Gastroesophageal sphincter (tissue), 4 donors: ENCODE measurements around the gene CCDC93. TPM values are rescaled to one million over a fixed set of nuclear protein-coding genes. Genes with fewer than 3 reads are reported as not detected.

Source experiments
- ATAC-seq: fragments of 150-250 bp; one replicate; pipeline ENCODE4 v1.9.1; 2016; ENCODE audit warnings: mild to moderate bottlenecking, moderate library complexity
- H3K27ac ChIP-seq, 4 donors: fragments of 200-600 bp; sonication (generic) in 3 of 4; 1 replicate in 3 of 4; 2 replicates in 1 of 4; pipeline ENCODE4 v1.5.1; 2016 to 2019
- H3K27me3 ChIP-seq: fragments of 200-600 bp; sonication (generic); one replicate; pipeline ENCODE4 v1.5.1; 2019
- H3K36me3 ChIP-seq, 2 donors: fragments of 200-600 bp; sonication (generic); one replicate each; pipeline ENCODE4 v1.5.1; 2019; ENCODE audit warnings: control low read depth in 1 of 2
- H3K4me1 ChIP-seq, 3 donors: fragments of 200-600 bp; sonication (generic); 1 replicate in 2 of 3; 2 replicates in 1 of 3; pipeline ENCODE4 v1.5.1; 2016 to 2019; ENCODE audit warnings: control low read depth in 2 of 3
- H3K4me3 ChIP-seq, 2 donors: fragments of 200-600 bp; sonication (generic); one replicate each; pipeline ENCODE4 v1.5.1; 2019; ENCODE audit warnings: mild to moderate bottlenecking in 1 of 2, moderate library complexity in 1 of 2
- H3K9me3 ChIP-seq, 3 donors: fragments of 200-600 bp; sonication (generic); one replicate each; pipeline ENCODE4 v1.5.1; 2017 to 2019; ENCODE audit warnings: control low read depth in 2 of 3
- CTCF ChIP-seq, 4 experiments: fragments of 200-600 bp in 2 of 4; fragments of 450-650 bp in 2 of 4; sonication (generic) in 1 of 4; IDR thresholded peaks; one replicate each; pipeline ENCODE4 v1.5.1; 2017 to 2019; ENCODE audit warnings: antibody characterized with exemption in 4 of 4, mild to moderate bottlenecking in 2 of 4, moderate library complexity in 2 of 4
- EP300 ChIP-seq: sonication (generic); formaldehyde crosslinking; IDR thresholded peaks from one replicate; pipeline ENCODE4 v1.6.1; 2017; ENCODE audit warnings: antibody characterized with exemption, mild to moderate bottlenecking
- POLR2A ChIP-seq, 2 donors: fragments of 450-650 bp; IDR thresholded peaks; one replicate each; pipeline ENCODE4 v1.6.1; 2017; ENCODE audit warnings: antibody characterized with exemption in 2 of 2, mild to moderate bottlenecking in 2 of 2, moderate library complexity in 1 of 2
- POLR2AphosphoS5 ChIP-seq: sonication (generic); formaldehyde crosslinking; IDR thresholded peaks from one replicate; pipeline ENCODE4 v1.6.1; 2017; ENCODE audit warnings: antibody characterized with exemption
- WGBS, 2 donors: methylation state at CpG; one replicate each; pipeline ENCODE4 v1.1.5; 2018; ENCODE audit warnings: low coverage in 1 of 2; 5-methylcytosine and 5-hydroxymethylcytosine counted together
- total RNA-seq, 4 donors: library from RNA; depleted of rRNA; stranded (reverse); fragments of >200 nt; gene quantifications; one replicate each; pipeline ENCODE4 v1.1.0, GENCODE V29; 2016

CCDC93 gene
- total RNA-seq, 4 donors from 2014 or later = 13.2 to 18.8 (median 16.1) TPM

- TF ChIP-seq POLR2AphosphoS5 (no peak), CTCF (IDR thresholded peaks at IDR 0.05) (no peak), EP300 (no peak), POLR2A (IDR thresholded peaks at IDR 0.05) (no peak)
- WGBS, 2 donors = 56% methylated on average over 3 of the region's 3 CpGs; no CpG with 5 or more reads in 1 of the 2 donors
- H3K36me3 ChIP-seq = peaks cover 7 to 100% of the 10 kb centered on the region in 2 donors
- H3K27ac ChIP-seq = no peak overlapping the region
- peaks cover 0 to 3% (median 0%) of the 10 kb centered on the region in 3 donors for H3K4me1 ChIP-seq
- no peaks in the 10 kb centered on the region for H3K27me3 ChIP-seq
- H3K9me3 ChIP-seq = no peaks in the 10 kb centered on the region
- ATAC-seq = peak; percentile 34
- H3K4me3 ChIP-seq = no peak overlapping the region
Measured at GRCh38 chr2:117997872-117998454, 15.9 kb downstream of the CCDC93 start.

- no peak for TF ChIP-seq EP300
- TF ChIP-seq CTCF (IDR thresholded peaks at IDR 0.05) = no peak
- TF ChIP-seq POLR2A (IDR thresholded peaks at IDR 0.05) = no peak
- TF ChIP-seq POLR2AphosphoS5 = no peak
- peaks cover 7 to 100% of the 10 kb centered on the region in 2 donors for H3K36me3 ChIP-seq
- no peaks in the 10 kb centered on the region for H3K9me3 ChIP-seq
- 87 to 92% methylated on average over 3 of the region's 3 CpGs for WGBS, 2 donors
- no peaks in the 10 kb centered on the region for H3K27me3 ChIP-seq
- no peaks in the 10 kb centered on the region for H3K4me1 ChIP-seq
- no peak for ATAC-seq
- H3K4me3 ChIP-seq = no peak overlapping the region
- H3K27ac ChIP-seq = no peak overlapping the region
Measured at GRCh38 chr2:117996525-117996924, 17.3 kb downstream of the CCDC93 start.

GRCh38 chr2:117994729-117995128 lies 19.1 kb downstream of the CCDC93 start:
- Histone ChIP-seq H3K9me3 (no peaks in the 10 kb centered on the region), H3K4me3 (no peak overlapping the region), H3K4me1 (no peaks in the 10 kb centered on the region), H3K27ac (no peak overlapping the region), H3K36me3 (peaks cover under 1 to 100% of the 10 kb centered on the region in 2 donors), H3K27me3 (no peaks in the 10 kb centered on the region)
- TF ChIP-seq CTCF (IDR thresholded peaks at IDR 0.05) = no peak
- no peak for TF ChIP-seq EP300
- no peak for TF ChIP-seq POLR2A (IDR thresholded peaks at IDR 0.05)
- TF ChIP-seq POLR2AphosphoS5 = no peak
- no peak for ATAC-seq
- WGBS, 2 donors = 67% methylated on average over 3 of the region's 4 CpGs; no CpG with 5 or more reads in 1 of the 2 donors

- no peak for TF ChIP-seq CTCF (IDR thresholded peaks at IDR 0.05)
- no peak for ATAC-seq
- H3K27ac ChIP-seq = no peak overlapping the region
- H3K9me3 ChIP-seq = no peaks in the 10 kb centered on the region
- H3K4me1 ChIP-seq = no peaks in the 10 kb centered on the region
- WGBS, 2 donors = 100% methylated on average over 1 of the region's 1 CpG; no CpG with 5 or more reads in 1 of the 2 donors
- H3K4me3 ChIP-seq = no peak overlapping the region
- H3K36me3 ChIP-seq = peaks cover 0 to 91% of the 10 kb centered on the region in 2 donors
- no peaks in the 10 kb centered on the region for H3K27me3 ChIP-seq
Measured at GRCh38 chr2:117989854-117990438, 23.9 kb downstream of the CCDC93 start.

GRCh38 chr2:117987121-117987520 lies 26.7 kb downstream of the CCDC93 start:
- Histone ChIP-seq H3K27ac (no peak overlapping the region), H3K9me3 (no peaks in the 10 kb centered on the region), H3K27me3 (no peaks in the 10 kb centered on the region), H3K4me1 (peaks cover 0 to 3% (median 0%) of the 10 kb centered on the region in 3 donors), H3K4me3 (no peak overlapping the region), H3K36me3 (peaks cover 0 to 90% of the 10 kb centered on the region in 2 donors)
- no peak for ATAC-seq
- WGBS, 2 donors = 100% methylated on average over 2 of the region's 2 CpGs
- no peak for TF ChIP-seq POLR2A (IDR thresholded peaks at IDR 0.05)
